ENCODE data around the gene WIPF2.

GRCh38 chr17:40244255-40244654, 25.2 kb downstream of the WIPF2 start:
- TF ChIP-seq CTCF (IDR thresholded peaks at IDR 0.05 in 4 of 5, conservative IDR thresholded peaks at IDR 0.05 in 1 of 5) (no peak), POLR2A (IDR thresholded peaks at IDR 0.05) (no peak)

Measured in gastrocnemius medialis (tissue), 4 donors.